Fibroblast of the aortic adventitia (primary cell): Measurements from ENCODE around the gene PIKFYVE. TPM values are rescaled to one million over a fixed set of nuclear protein-coding genes. Genes with fewer than 3 reads are reported as not detected.
"Not testable (repeated sequence)": the region's sequence is repeated elsewhere in the genome, so short reads cannot be mapped to it uniquely, and the experiment has no call there.

Source experiments
- DNase-seq: peaks from one replicate; pipeline ENCODE4 v3.0.0-alpha.2; 2010; ENCODE audit warnings: low read depth
- H3K4me3 ChIP-seq: 2 replicates; pipeline ENCODE4 v1.5.1; 2011; ENCODE audit warnings: low read depth, mild to moderate bottlenecking, control low read depth, low read length, moderate library complexity
- CTCF ChIP-seq: IDR thresholded peaks from 2 replicates; pipeline ENCODE4 v1.5.1; 2011; ENCODE audit warnings: mild to moderate bottlenecking, low read length, control low read depth, inconsistent platforms; ENCODE audit not compliant: insufficient read depth
- total RNA-seq: library from RNA; depleted of rRNA; stranded (reverse); fragments of >200 nt; gene quantifications from 2 replicates; pipeline ENCODE4 v1.2.3, GENCODE V29; 2012; ENCODE audit warnings: low replicate concordance

Gene PIKFYVE
- total RNA-seq, 1 donor: 45.8 TPM

DNA sequence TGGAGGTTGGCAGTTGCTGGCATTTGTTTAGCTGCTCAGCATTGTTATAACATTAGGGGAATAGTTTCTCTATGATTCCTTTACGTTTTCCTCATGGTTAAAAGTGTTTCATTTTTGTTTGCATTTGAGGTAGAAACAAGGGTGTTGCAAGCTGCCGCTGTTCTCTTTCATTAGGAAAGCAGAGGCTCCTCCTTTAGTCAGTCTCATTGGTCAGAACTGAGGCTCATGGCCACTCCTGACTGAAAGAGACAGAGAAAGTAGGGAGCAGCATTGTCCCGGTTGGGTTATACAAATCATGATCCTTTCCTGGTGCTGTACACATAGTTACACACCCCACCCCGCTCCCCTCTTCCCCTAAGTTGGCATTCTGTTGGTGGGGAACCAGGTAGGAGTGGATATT lies 80.7 kb downstream of the PIKFYVE start:
- DNase-seq: no peak
- TF ChIP-seq CTCF: no peak

DNA sequence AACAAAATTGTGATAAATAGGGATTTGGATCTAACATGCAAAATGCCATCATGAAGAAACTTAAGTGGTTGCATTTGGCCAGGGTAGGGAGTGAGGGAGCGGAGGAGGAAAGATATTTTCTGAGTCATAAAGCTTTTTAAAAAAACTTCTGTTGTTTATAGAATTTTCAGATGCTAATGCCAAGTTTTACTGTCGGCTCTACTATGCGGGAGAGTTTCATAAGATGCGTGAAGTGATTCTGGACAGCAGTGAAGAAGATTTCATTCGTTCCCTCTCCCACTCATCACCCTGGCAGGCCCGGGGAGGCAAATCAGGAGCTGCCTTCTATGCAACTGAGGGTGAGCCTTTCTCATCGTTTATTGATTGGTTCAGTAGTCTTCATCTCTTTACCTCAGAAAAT lies 84.6 kb downstream of the PIKFYVE start:
- H3K4me3 ChIP-seq: no peak overlapping the region
- TF ChIP-seq CTCF: no peak
- no peak for DNase-seq

More for the DNA sequence above, 80.7 kb downstream of the PIKFYVE start:
- H3K4me3 ChIP-seq: no peak overlapping the region

GRCh38 chr2:208352644-208353567 lies 86.9 kb downstream of the PIKFYVE start:
- no peak for TF ChIP-seq CTCF
- H3K4me3 ChIP-seq: no peak overlapping the region
- DNase-seq: no peak

DNA sequence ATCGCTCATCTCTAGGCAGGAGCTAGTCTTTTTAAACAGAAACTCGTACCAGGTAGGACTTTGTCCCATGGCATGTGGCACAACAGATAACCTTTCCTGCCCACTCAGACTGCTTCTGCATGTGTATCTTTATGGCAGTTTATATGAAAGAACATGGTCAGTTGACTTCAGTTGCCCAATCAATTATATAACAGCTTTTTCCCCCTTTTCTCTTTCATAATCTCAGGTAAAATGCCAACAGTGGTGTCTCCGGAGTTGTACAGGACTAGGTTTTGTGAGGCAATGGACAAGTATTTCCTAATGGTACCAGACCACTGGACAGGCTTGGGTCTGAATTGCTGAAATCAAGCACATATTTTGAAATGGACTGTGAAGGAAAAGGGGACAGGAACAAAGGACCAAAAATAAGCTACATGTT lies 88.9 kb downstream of the PIKFYVE start:
- H3K4me3 ChIP-seq: no peak overlapping the region
- no peak for DNase-seq

GRCh38 chr2:208356420-208356819 lies 90.4 kb downstream of the PIKFYVE start:
- not testable (repeated sequence) for DNase-seq, H3K4me3 ChIP-seq

More for the DNA sequence above, 88.9 kb downstream of the PIKFYVE start:
- no peak for TF ChIP-seq CTCF

GRCh38 chr2:208356846-208357574 lies 91.0 kb downstream of the PIKFYVE start:
- no peak for DNase-seq
- H3K4me3 ChIP-seq: no peak overlapping the region
- TF ChIP-seq CTCF: no peak

DNA sequence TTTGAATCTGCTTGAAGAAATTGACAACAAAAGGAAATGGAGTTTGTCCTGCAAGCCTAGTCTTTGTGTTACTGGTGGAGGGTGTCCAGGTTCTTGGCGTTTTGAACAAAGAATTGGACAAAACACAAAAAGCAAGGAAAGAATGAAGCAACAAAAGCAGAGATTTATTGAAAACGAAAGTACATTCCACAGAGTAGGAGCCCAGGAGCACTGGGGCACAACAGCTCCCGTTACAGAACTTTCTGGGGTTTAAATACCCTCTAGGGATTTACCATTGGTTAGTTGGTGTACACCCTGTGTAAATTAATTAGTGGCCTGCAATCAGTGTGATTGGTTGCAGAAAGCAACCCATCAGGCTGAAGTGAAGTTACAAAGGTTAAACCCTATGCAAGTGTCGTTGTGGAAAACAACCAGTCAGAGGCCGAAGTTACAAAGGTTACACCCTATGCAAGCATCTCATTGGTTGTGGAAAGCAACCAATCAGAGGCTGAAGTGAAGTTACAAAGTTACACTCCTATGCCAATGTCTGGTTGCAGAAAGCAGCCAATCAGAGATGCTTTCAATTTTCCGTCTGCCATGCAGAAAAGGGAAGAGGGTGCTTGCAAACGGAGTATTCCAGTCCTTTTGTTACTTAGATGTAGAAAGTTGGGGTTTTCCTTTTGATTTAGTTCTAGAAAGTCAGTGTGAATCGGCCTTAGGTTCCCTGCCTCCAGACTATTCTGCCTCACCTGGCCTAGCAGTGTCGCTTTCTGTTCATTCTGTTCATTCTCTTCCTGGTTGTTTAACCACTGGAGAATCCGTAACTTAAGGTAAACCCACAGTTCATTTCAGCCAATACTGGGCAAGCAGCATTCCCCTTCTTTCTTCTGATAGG lies 92.9 kb downstream of the PIKFYVE start:
- H3K4me3 ChIP-seq: no peak overlapping the region
- peak; percentile 73 for DNase-seq
- TF ChIP-seq CTCF: no peak
